Activated CD4-positive, alpha-beta T cell treated with anti-CD3 and anti-CD28 coated beads, Interleukin-2, amount 10 ng/mL, durations not matched to agents 7 days and 5 days (primary cell): Measurements from ENCODE around the gene TPP2. TPM values are rescaled to one million over a fixed set of nuclear protein-coding genes. Genes with fewer than 3 reads are reported as not detected.

Experiments
- CTCF ChIA-PET: fragments of 350-600 bp; sonication (Branson Sonifier 250); formaldehyde crosslinking; loops from one replicate; lab custom pipeline; 2021; ENCODE audit warnings: antibody characterized with exemption; lab: Charles Lee
- POLR2A ChIA-PET: fragments of 350-600 bp; sonication (Branson Sonifier 250); formaldehyde crosslinking; loops from one replicate; lab custom pipeline; 2021; ENCODE audit warnings: antibody characterized with exemption; lab: Charles Lee
- DNase-seq: peaks from one replicate; pipeline ENCODE4 v3.0.0-alpha.2; 2020
- H3K27ac Mint-ChIP-seq: one replicate; pipeline ENCODE4 v1.8.0; 2021; ENCODE audit warnings: mild to moderate bottlenecking, moderate library complexity, mixed read lengths
- H3K27me3 Mint-ChIP-seq: one replicate; pipeline ENCODE4 v1.8.0; 2021; ENCODE audit warnings: mixed read lengths
- H3K36me3 Mint-ChIP-seq: one replicate; pipeline ENCODE4 v1.8.0; 2021; ENCODE audit warnings: low read depth, mixed read lengths
- H3K4me1 Mint-ChIP-seq: one replicate; pipeline ENCODE4 v1.8.0; 2021; ENCODE audit warnings: mixed read lengths
- H3K4me3 Mint-ChIP-seq: one replicate; pipeline ENCODE4 v1.8.0; 2021; ENCODE audit warnings: mild to moderate bottlenecking, moderate library complexity, mixed read lengths
- H3K9me3 Mint-ChIP-seq: one replicate; pipeline ENCODE4 v1.8.0; 2021; ENCODE audit warnings: mixed read lengths
- total RNA-seq, 2 experiments: library from RNA; stranded (reverse); gene quantifications; one replicate each; pipeline ENCODE4 v1.2.3, GENCODE V29; 2021

TPP2 gene
- total RNA-seq = 100 to 1,000 TPM in 1 of 2 experiments, 10 to 100 TPM in 1; 95.9 to 115 TPM

DNA sequence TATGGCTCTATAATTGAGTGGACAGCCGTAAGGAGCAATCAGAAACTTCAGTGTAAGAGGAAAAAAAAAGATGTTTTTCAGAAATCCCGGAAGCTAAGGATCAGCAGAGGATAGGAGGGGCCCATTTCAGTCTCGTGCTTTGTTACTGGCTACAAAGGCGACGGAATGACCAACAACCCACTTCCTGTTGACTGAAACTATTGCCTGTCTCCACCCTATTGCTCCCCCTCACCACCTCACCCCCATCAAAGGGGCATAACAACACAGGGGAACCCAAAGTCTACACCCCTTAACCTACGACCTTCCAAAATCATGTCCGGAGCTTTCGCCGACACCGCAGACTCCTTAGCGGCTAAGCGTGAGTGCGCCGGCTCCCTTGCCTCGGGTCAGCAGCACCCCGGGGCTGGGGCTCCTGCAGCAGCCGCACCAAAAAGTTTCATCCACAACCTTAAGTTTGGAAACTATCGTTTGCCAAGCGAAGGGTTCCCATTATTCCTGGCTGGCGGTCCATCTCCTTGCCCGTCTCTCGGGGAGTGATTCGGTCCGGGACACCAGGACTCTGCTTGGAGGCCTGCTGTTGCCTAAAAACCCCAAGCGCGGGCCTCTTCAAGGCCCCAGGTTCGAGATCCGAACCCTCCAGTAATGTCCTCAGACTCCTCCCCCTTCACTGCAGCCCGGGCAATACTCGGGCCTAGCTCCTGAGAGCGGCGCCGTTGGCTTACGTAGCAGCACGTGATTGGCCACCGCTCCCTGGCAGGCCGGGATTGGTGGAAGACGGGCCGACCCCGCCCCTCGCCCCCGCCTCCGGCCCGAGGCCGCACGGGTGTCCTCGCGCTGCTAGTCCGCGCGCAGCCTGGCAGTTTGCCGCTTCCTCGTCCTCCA lies at the start of gene TPP2:
TSS of gene TPP2 (plus strand) at position 840 of the 882 bp plus-strand sequence. CDS start 53 bp downstream, outside the sequence.
- Mint-ChIP-seq H3K9me3 (no peaks in the 10 kb centered on the region), H3K4me3 (peak within 1 kb of the TSS; percentile 95), H3K27me3 (no peaks in the 10 kb centered on the region), H3K27ac (peak within 1 kb of the TSS; percentile 100), H3K4me1 (peaks cover 63% of the 10 kb centered on the region), H3K36me3 (peaks cover 35% of the 10 kb centered on the region)
- ChIA-PET CTCF (interaction anchor here (0.7 to 4.0 kb wide), 8 partner anchors 10 to 251 kb away, joined by 3 to 22 read pairs (median 4); partner anchors contain the start of gene ERCC5), POLR2A (interaction anchor here (0.7 to 1.7 kb wide), 4 partner anchors 9 to 317 kb away, joined by 3 to 16 read pairs (median 4); partner anchors contain the start of gene ERCC5)
- DNase-seq = peak; percentile 98

DNA sequence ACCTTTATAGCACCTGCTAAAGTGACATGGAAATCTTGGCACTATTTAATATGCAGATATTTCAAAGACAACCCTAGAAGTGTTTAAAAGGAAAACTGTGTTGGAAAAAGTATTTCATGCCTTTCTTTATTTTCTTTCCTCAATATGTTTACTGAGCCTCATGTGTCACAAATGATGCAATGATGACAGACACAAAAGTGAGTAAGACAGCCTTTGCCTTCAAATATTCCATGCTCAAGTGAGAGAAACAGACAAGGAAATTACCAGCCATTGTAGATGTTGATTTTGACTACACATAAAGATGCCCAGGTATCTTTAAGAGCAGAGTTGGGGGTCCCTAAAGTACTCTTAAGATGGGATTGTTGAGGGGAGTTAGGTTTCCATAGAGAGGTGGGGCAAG lies 48.0 kb upstream of the TPP2 start:
- no peak overlapping the region for H3K4me3 Mint-ChIP-seq
- no peak overlapping the region for H3K27ac Mint-ChIP-seq
- ChIA-PET POLR2A (no interaction called here), CTCF (no interaction called here)
- no peaks in the 10 kb centered on the region for H3K36me3 Mint-ChIP-seq
- no peak for DNase-seq
- H3K27me3 Mint-ChIP-seq = peaks cover 12% of the 10 kb centered on the region
- H3K4me1 Mint-ChIP-seq = peaks cover 2% of the 10 kb centered on the region
- H3K9me3 Mint-ChIP-seq = no peaks in the 10 kb centered on the region

DNA sequence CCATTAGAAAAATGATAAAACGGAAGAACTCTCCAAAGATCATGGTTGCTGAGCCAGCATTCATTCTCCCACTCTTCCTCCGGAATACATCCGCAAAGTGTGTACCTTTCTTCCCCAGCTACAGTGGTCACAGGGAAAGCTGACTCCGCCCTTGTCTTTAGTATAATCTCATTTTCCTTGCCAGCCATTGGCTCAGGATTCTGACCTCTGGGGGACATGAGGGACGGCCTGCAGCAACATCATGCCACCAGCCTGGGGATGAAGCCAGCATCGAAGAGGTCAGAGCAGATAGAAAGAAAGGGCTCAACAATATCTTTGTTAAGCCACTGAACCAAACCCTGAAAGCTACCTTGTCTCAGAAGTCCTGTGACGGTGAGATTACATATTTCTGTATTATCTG lies 46.3 kb upstream of the TPP2 start:
- peaks cover 10% of the 10 kb centered on the region for H3K27me3 Mint-ChIP-seq

DNA sequence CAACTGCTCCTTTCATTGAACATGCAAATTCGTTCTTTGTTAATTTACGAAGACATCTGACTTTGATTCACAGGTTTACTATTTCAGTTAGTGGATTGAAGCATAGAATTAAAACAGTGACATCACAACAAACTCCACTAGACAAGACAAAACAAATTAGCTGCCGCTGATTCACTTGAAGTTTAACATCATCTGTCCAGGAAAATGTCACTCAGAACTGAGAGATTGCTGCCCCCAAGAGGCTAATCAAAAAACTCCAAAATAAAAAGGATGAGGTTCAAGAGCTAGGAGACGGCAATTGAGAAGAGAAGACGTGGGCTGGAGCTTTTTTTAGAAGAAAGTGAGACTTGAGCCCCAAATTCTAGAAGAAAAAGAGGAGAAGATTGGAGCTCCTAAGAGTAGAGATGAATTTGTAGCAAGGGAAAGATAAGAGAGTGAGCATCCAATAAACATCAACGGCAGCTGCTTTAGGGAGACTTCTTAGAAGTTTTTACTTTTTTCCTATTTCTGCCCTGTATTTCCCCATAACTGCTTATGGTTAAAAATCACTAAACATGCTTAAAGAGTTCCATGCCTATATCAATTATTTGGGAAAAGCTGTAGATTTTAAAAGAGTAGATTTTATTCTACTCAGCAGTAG lies 40.8 kb upstream of the TPP2 start:
- DNase-seq = peak; percentile 27
- CTCF ChIA-PET = interaction anchor here (0.6 to 1.2 kb wide), 2 partner anchors 9 to 1271 kb away, joined by 3 to 4 read pairs; no protein-coding TSS in a partner anchor
- POLR2A ChIA-PET = no interaction called here
- Mint-ChIP-seq H3K9me3 (no peaks in the 10 kb centered on the region), H3K4me1 (no peaks in the 10 kb centered on the region), H3K27me3 (peaks cover 9% of the 10 kb centered on the region), H3K36me3 (no peaks in the 10 kb centered on the region), H3K27ac (no peak overlapping the region), H3K4me3 (no peak overlapping the region)

More for the DNA sequence above, 46.3 kb upstream of the TPP2 start:
- Mint-ChIP-seq H3K4me1 (no peaks in the 10 kb centered on the region), H3K9me3 (no peaks in the 10 kb centered on the region), H3K4me3 (no peak overlapping the region), H3K36me3 (no peaks in the 10 kb centered on the region), H3K27ac (no peak overlapping the region)
- no peak for DNase-seq
- ChIA-PET POLR2A (no interaction called here), CTCF (no interaction called here)

DNA sequence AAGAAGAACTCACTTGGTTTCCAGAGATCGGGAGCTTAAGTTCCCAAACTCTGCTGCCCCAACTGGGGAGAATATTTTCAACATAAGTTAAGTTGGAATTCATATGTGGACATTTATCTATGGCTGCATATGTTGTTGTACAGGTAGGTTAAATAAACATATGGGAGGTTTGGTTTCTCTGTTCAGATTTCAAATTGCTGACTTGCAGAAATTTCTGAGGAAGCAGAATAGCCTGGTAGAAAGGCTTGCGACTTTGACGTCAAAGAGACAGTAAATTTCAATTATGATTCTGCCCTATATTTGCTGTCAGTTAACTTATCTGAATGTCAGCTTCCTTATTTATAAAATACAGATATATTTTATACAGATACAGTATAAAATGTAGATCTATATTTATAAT lies 40.0 kb upstream of the TPP2 start:
- Mint-ChIP-seq H3K36me3 (no peaks in the 10 kb centered on the region), H3K27ac (no peak overlapping the region), H3K4me1 (no peaks in the 10 kb centered on the region), H3K9me3 (no peaks in the 10 kb centered on the region), H3K27me3 (peaks cover 14% of the 10 kb centered on the region), H3K4me3 (no peak overlapping the region)
- ChIA-PET CTCF (interaction anchor here (1.2 kb wide), 1 partner anchor 9 kb away, joined by 4 read pairs; no protein-coding TSS in a partner anchor), POLR2A (no interaction called here)
- DNase-seq = no peak

DNA sequence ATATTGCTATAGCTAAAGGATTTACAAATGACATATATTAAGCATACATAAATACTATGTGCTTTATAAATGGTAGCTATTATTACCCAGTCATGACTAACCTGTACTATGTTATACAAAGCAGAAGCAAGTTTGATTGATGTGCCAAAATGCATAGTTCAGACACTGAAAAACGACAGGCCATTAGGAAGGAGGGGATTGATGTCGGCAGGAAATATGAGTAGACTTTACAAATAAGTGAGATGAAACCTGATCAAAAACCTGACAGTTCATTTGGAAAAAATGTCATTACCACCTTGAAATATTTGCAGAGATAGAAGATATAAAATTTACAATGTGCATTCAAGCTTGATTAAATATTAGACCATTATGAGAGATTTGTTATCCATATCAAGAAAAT lies 38.8 kb upstream of the TPP2 start:
- Mint-ChIP-seq H3K27ac (no peak overlapping the region), H3K9me3 (no peaks in the 10 kb centered on the region), H3K4me3 (no peak overlapping the region), H3K27me3 (peaks cover 17% of the 10 kb centered on the region), H3K4me1 (no peaks in the 10 kb centered on the region), H3K36me3 (no peaks in the 10 kb centered on the region)
- ChIA-PET POLR2A (no interaction called here), CTCF (interaction anchor here (0.9 kb wide), 1 partner anchor 1413 kb away, joined by 3 read pairs; no protein-coding TSS in a partner anchor)
- DNase-seq = no peak

DNA sequence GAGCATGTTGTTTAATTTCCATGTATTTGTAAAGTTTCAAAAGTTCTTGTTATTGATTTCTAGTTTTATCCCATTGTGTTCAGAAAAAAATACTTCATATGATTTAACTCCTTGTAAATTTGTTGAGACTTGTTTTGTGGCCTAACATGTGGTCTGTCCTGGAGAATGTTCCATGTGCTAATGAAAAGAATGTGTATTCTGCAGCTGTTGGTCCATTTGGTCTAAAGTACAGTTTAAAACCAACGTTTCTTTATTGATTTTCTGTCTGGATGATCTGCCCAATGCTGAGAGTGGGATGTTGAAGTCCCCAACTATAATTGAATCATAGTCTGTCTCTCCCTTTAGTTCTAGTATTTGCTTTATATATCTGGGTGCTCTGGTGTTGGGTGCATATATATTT lies 34.9 kb upstream of the TPP2 start:
- CTCF ChIA-PET = no interaction called here
- H3K4me3 Mint-ChIP-seq = no peak overlapping the region
- peaks cover 19% of the 10 kb centered on the region for H3K27me3 Mint-ChIP-seq
- no peaks in the 10 kb centered on the region for H3K4me1 Mint-ChIP-seq
- POLR2A ChIA-PET = no interaction called here
- no peak overlapping the region for H3K27ac Mint-ChIP-seq
- DNase-seq = no peak
- no peaks in the 10 kb centered on the region for H3K9me3 Mint-ChIP-seq
- no peaks in the 10 kb centered on the region for H3K36me3 Mint-ChIP-seq

DNA sequence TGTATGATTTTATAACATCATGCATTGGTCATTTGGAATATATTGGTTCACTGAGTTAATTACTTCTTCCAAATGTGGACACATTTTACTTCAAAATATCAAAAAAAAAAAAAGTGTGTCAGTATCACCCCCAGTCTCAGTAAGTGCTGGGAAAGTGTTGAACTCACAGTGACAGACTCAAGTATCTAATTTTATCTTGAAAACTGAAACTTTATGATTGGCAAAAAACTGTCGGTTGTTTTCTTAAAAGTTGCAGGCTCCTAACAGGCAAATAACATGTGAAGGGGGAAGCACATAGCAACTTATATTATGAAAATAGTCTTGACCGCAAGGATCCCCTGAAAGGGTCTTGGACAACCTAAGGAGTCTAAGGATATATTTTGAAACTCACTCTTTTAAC lies 33.5 kb upstream of the TPP2 start:
- no peak overlapping the region for H3K4me3 Mint-ChIP-seq
- H3K9me3 Mint-ChIP-seq = no peaks in the 10 kb centered on the region
- H3K36me3 Mint-ChIP-seq = no peaks in the 10 kb centered on the region
- no peaks in the 10 kb centered on the region for H3K4me1 Mint-ChIP-seq
- H3K27me3 Mint-ChIP-seq = peaks cover 22% of the 10 kb centered on the region
- no peak for DNase-seq
- ChIA-PET POLR2A (no interaction called here), CTCF (no interaction called here)
- H3K27ac Mint-ChIP-seq = no peak overlapping the region

DNA sequence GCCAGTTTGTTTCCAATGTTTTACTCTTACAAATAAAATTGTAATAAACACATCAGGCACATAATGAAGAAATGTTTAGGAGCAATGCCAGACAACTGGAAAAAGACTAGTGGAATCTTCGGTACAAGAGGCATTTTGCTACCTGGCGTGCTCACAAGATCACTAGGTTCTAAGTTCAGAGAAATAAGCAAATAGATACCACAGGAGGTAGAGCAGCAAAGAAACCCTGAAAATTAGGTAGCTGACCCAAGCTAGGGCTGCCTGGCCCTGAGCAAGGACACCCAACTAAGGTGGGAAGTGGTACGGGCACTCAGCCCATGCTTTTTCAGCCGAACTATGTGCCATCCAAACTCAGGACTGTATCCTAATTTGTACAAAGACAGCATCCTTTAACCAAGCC lies 32.2 kb upstream of the TPP2 start:
- Mint-ChIP-seq H3K27me3 (peaks cover 22% of the 10 kb centered on the region), H3K4me3 (no peak overlapping the region), H3K36me3 (no peaks in the 10 kb centered on the region), H3K27ac (no peak overlapping the region), H3K9me3 (no peaks in the 10 kb centered on the region), H3K4me1 (no peaks in the 10 kb centered on the region)
- ChIA-PET CTCF (no interaction called here), POLR2A (no interaction called here)
- DNase-seq = no peak

DNA sequence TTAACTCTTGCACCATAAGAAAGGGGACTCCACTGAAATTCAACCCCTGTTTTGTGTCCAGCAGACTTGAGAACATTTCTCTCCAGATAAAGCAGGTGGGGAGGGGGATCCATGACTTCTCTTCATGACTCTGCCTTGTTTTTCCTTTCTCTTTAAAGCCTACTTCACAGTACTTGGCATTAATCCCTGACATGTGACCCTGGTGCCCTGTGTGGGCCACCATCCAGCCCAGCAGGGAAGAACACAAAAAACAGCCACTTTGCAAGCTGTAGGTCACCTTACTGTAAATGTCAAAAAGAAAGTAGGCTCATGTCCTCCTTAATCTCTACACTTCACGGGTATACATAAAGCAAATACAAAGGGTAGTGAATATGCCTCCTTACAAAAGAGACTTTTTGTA lies 30.3 kb upstream of the TPP2 start:
- Mint-ChIP-seq H3K27ac (no peak overlapping the region), H3K4me3 (no peak overlapping the region), H3K27me3 (peaks cover 31% of the 10 kb centered on the region), H3K36me3 (no peaks in the 10 kb centered on the region), H3K4me1 (no peaks in the 10 kb centered on the region), H3K9me3 (no peaks in the 10 kb centered on the region)
- no peak for DNase-seq
- ChIA-PET CTCF (interaction anchor here (1.6 kb wide), 1 partner anchor 11 kb away, joined by 3 read pairs; no protein-coding TSS in a partner anchor), POLR2A (no interaction called here)

DNA sequence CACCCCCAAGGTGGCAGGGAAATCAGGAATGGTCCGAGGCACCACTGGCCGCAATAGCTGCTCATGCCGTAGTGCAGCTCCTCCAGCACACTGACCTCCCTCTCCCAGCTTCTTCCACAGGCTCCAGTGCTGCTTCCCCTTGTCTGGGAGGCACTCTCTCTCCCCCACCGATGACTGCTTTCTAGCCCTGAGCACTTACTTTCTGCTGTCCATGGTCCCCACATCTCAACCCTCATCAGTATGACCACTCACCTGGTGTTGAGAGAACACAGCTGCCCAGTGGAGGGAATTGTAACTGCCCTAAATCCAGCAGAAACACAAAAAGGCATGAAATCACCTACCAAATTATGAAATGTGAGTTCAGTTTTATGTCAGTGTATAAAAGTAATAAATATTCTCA lies 28.9 kb upstream of the TPP2 start:
- no peaks in the 10 kb centered on the region for H3K9me3 Mint-ChIP-seq
- no peaks in the 10 kb centered on the region for H3K4me1 Mint-ChIP-seq
- POLR2A ChIA-PET = no interaction called here
- no peaks in the 10 kb centered on the region for H3K36me3 Mint-ChIP-seq
- CTCF ChIA-PET = interaction anchor here (0.6 kb wide), 1 partner anchor 20 kb away, joined by 3 read pairs; no protein-coding TSS in a partner anchor
- H3K4me3 Mint-ChIP-seq = no peak overlapping the region
- H3K27ac Mint-ChIP-seq = no peak overlapping the region
- no peak for DNase-seq
- H3K27me3 Mint-ChIP-seq = peaks cover 33% of the 10 kb centered on the region

DNA sequence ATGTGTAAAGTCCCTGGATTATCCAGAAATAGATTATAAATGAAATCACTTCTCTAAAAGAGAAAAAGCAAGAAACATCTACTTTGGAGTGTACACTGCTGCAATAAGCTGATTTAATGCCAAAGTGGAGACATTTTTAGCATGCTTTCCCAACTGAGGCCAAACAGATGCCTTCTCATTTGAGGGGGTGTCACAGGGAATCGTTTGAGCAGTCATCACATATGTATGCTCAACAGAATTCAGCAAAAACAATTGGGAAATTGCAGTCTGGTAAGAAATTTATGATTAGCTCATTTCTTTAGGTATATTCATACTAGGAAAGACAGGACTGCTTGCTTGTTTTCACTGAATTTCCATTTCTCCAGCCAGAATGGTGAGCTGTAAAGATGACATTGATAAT lies 27.3 kb upstream of the TPP2 start:
- POLR2A ChIA-PET = no interaction called here
- H3K36me3 Mint-ChIP-seq = no peaks in the 10 kb centered on the region
- DNase-seq = no peak
- H3K4me1 Mint-ChIP-seq = no peaks in the 10 kb centered on the region
- CTCF ChIA-PET = interaction anchor here (2.1 kb wide), 1 partner anchor 10 kb away, joined by 9 read pairs; no protein-coding TSS in a partner anchor
- no peaks in the 10 kb centered on the region for H3K9me3 Mint-ChIP-seq
- H3K27ac Mint-ChIP-seq = no peak overlapping the region
- peaks cover 41% of the 10 kb centered on the region for H3K27me3 Mint-ChIP-seq
- H3K4me3 Mint-ChIP-seq = no peak overlapping the region

DNA sequence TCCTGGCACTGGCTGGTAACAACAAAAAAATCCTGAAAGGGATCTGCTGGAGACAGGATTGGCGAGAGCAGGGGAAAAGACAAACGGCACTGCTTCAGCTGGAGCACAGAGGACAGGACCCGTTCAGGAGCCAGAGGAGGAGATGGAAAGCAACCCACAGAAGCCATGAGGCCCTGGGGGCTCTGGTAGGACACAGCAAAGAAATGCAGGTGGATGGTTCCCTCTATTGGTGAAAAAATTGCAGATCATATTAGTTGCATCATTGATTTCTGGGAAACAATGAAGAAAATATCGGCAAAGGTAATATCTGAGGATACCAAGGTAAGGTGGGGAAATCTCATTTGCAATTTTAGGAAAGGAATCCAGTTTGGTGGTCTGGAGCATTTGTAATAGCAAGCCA lies 25.7 kb upstream of the TPP2 start:
- DNase-seq = no peak
- peaks cover 42% of the 10 kb centered on the region for H3K27me3 Mint-ChIP-seq
- H3K9me3 Mint-ChIP-seq = no peaks in the 10 kb centered on the region
- H3K36me3 Mint-ChIP-seq = no peaks in the 10 kb centered on the region
- H3K27ac Mint-ChIP-seq = no peak overlapping the region
- no peak overlapping the region for H3K4me3 Mint-ChIP-seq
- no peaks in the 10 kb centered on the region for H3K4me1 Mint-ChIP-seq
- ChIA-PET POLR2A (no interaction called here), CTCF (interaction anchor here (0.7 to 2.1 kb wide), 2 partner anchors 9 to 277 kb away, joined by 3 to 9 read pairs; no protein-coding TSS in a partner anchor)
